GM21825 (cell line): ENCODE data around the gene MED14.

Source experiments
- ATAC-seq: cut with Tn5 transposase; IDR thresholded peaks from one replicate; pipeline ENCODE4 v1.9.1; 2021; ENCODE audit warnings: mild to moderate bottlenecking, moderate library complexity; ENCODE audit not compliant: unreplicated experiment

The MED14 gene

DNA sequence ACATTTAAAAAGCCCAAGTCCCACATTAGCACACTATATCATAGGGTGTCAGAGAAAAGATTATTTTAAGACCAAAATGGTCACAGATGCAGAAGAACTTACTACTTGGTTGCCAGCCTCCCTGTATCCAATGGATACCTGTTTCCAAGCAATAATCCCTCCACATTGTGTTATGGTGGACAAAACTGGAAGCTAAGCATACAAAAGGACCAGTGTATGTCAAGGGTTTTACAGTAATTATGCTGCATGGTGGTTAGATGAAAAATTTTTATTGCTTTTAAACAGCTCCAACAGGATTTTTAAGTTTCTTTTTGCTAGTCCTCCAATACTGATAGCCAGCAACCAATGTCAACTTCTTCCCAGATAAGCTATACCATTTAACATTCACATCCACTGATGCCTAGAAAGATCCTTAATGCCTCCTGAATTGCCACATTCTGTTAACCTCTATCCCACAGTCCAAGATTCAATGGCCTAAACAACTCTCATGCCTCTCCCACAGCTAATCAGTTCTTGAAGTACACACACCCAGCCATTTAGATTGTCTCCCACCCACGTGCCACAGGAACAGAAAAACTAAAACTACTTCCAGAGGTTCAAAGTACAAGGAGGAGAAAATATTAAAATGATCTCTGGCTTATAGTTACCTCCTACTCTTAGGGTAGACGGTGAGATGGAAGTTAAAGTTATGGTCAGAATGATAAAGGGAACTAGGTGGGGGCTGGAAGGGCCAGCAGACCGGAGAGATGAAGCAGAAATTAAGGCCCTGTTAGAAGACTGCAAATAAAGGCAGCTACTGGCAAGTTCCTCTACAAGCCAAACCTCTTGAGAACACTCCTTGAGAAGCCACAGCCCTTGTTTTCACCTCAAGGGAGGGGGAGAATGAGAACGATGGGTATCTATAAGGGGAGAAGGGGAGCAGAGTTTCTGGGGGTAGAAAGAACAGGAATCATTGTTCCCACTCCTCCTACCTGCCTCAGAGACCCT, 5.5 kb downstream of the MED14 start:
- ATAC-seq: no peak

- ATAC-seq: no peak
Observed at GRCh38 chrX:40727581-40728252, 7.6 kb downstream of the MED14 start.

- ATAC-seq: no peak
Observed at GRCh38 chrX:40727093-40727492, 8.2 kb downstream of the MED14 start.

- ATAC-seq: no peak
Observed at GRCh38 chrX:40722930-40723329, 12.4 kb downstream of the MED14 start.

- ATAC-seq: no peak
Observed at GRCh38 chrX:40721489-40722106, 13.7 kb downstream of the MED14 start.

DNA sequence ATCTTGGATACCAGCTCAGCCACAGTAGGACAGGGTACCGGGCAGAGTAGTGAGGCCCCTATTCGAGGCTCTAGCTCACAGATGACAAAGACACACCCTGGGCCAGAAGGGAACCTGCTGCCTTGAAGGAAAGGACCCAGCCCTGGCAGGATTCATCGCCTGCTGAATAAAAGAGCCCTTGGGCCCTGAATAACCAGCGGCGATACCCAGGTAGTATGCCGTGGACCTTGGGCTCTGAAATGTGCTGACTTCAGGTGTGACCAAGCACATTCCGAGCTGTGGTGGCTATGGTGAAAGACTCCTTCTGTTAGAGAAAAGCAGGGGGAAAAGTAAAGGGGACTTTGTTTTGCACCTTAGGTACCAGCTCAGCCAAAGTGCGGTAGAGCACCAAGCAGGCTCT, 14.6 kb downstream of the MED14 start:
- no peak for ATAC-seq

GRCh38 chrX:40720339-40720738, 15.0 kb downstream of the MED14 start:
- no peak for ATAC-seq

- ATAC-seq: no peak
Observed at GRCh38 chrX:40719731-40720130, 15.6 kb downstream of the MED14 start.

DNA sequence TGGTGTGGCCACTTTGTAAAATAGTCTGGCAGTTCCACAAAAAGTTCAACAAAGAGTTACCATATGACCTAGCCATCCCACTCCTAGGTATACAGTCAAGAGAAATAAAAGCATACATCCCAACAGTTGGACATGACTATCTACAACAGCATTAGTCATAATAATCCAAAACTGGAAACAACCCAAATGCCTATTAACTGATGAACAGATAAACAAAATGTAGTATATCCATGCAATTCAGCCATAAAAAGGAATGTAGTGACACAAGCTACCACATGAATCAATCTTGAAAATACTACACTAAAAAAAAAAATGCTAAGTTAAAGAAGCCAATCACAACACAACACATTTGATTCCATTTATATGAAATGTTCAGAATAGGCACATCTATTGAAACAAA, 16.1 kb downstream of the MED14 start:
- ATAC-seq: no peak

GRCh38 chrX:40709395-40709794, 25.9 kb downstream of the MED14 start:
- no peak for ATAC-seq

- ATAC-seq: no peak
Observed at GRCh38 chrX:40705658-40706312, 29.6 kb downstream of the MED14 start.

GRCh38 chrX:40700640-40701342, 34.6 kb downstream of the MED14 start:
- no peak for ATAC-seq

DNA sequence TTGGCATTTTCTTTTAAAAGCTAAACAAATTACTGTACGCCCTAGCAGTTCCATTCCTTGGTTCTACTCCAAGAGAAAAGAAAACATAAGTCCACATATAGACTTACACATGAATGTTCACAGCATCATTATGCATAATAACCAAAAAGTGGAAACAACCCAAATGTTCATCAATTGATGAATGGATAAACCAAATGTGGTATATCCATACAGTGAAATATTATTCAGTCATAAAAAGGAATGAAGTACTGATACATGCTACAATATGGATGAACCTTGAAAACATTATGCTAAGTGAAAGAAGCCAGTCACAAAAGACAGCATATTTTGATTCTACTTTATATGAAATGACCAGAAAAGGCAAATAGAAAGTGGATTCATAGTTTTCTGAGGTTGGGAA, 36.5 kb downstream of the MED14 start:
- no peak for ATAC-seq

DNA sequence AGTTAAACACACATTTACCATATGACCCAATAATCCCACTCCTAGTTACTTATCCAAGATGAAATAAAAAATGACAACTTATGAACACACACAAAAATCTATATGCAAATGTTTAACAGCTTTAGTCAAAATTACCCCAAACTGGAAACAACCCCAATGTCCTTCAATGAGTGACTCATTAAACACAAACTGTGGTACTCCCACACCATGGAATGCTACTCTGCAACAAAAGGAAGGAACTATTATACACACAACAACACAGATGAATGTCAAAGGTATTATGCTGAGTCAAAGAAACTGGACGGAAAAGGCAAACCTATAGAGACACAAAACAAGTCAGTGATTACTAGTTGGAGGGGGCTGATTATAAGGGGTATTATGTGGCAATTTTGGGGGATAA, 40.5 kb downstream of the MED14 start:
- no peak for ATAC-seq

GRCh38 chrX:40688929-40689328, 46.4 kb downstream of the MED14 start:
- no peak for ATAC-seq

- no peak for ATAC-seq
Observed at GRCh38 chrX:40687169-40687568, 48.2 kb downstream of the MED14 start.

DNA sequence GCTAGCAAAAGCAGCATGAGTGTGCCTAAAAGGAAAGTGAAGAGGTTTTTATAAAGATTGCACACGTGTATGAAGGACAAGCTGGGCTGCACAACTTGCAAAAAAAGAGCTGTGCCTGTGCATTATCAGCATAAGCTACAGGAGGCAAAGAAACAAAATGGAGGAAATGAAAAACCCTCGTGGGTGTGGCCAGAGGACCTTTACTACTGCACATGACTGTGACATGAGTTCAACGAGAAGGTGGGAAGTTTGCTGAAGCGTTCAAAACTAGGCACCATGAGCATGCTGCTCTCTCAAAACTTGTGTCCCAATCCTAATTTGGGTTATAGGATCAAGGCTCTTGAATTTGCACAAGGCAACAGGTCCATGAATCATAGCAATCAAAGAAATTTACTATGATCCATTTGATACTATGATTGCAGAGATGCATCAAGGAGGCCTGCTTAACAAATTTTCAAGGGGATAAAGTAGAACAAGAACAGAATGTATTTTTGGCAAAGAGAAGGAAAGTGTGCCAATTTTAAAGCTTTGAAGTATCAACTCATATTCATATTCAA, 49.9 kb downstream of the MED14 start:
- ATAC-seq: no peak

DNA sequence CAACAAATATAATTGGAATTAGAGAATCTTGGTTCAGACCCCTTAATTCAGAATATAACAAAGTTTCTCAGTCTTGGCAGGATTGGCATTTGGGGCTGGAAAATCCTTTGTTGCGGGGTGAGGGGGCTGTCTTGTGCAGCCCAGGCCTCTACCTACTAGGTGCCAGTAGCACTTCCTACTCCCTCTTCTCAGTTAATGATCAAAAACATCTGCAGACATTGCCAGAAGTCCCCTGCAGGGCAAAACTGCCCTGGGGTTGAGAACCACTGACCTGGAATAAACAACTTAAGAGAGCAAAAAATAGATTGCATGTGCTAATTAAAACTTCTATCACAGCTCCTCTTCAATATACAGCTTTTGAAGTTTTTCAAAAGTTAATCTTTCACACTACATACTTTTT, 51.2 kb downstream of the MED14 start:
- no peak for ATAC-seq

DNA sequence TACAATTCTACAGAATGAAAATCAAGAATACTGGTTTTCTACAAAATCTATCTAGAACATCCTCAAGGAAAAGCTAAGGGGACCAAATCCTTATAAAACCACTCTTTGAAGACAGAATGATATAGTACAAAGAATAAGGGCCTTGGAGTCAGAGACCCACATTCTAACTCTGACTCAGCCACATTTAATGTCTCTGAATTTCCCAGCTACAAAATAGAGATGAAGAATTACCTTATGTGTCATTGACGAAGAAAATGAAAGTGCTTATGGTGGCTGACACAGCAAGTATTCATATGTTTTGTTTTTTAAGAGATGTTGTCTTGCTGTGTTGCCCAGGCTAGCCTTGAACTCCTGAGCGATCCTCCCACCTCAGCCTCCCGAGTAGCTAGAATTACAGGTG, 52.1 kb downstream of the MED14 start:
- ATAC-seq: no peak

DNA sequence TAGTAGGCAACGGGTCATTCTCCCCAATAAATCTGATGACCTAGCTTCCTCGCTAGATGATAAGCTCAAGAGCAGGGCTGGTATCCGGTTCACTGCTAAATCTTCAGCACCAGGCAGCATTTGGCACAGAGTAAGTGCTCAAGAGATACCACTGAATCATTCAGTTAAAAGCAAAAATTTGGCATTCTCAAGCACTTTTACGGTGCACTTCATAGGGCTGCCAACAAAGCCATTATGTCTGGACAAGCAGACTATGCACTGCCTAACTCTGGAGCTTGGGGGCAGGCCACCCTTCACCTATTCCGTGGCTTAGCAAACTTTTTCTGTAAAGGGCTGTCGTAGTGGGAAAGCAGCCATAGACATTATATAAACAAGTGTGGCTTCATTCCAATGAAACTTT, 64.2 kb downstream of the MED14 start:
- ATAC-seq: no peak
